HG03521 (cell line): Measurements from ENCODE around the gene CRYBG1.

Experiments
- ATAC-seq: cut with Tn5 transposase; IDR thresholded peaks from one replicate; pipeline ENCODE4 v1.9.1; 2021; ENCODE audit warnings: mild to moderate bottlenecking, moderate library complexity; ENCODE audit not compliant: unreplicated experiment

Gene CRYBG1

DNA sequence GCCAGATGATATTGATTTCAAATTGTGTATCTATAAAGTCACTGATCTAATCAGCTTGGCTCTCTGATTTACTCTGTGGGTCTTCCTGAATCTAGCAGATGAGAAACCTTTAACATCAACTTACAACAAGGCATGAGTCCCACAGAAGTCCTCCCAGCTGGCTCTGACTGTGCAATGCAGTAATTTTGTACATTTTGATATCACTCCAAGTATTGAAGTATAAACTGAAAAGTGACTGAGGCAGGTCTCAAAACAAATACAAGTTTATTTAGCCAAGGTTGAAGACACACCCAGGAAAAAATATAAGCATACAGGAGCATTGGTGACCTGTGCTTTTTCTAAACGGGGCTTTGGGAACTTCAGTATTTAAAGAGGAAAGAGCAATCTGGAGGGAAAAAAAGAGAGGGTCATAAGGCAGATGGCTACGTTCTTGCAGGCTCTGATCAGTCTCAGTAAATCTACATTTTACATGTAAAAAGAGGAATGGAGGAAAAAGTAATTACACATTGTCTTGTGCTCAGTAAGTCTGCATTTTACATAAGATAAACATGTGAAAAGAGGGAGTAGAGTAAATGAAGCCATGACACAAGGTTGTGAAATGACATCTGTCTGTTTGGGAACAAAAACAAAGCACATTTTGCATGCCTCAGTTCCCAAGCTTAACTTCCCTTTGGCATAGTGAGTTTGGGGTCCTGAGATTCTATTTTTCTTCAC, 59.5 kb downstream of the CRYBG1 start:
- no peak for ATAC-seq

GRCh38 chr6:106421496-106421895, 61.0 kb downstream of the CRYBG1 start:
- ATAC-seq: no peak

DNA sequence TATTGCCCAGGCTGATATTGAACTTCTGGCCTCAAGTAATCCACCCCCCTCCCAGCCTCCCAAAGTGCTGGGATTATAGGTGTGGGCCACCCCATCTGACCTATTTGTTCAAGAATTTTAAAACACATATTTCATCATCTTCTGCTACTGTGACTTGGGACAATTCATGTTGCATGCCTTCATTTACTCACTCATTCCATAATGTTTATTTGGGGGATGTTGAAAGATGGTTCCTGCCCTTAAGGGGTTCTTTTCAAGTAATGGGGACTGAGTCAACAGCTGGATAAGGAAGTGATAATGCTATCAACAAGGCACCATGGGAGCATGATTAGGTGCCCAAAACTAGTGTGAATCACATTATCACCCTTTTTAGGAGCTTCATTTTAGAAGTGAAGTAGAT, 62.0 kb downstream of the CRYBG1 start:
- ATAC-seq: no peak

DNA sequence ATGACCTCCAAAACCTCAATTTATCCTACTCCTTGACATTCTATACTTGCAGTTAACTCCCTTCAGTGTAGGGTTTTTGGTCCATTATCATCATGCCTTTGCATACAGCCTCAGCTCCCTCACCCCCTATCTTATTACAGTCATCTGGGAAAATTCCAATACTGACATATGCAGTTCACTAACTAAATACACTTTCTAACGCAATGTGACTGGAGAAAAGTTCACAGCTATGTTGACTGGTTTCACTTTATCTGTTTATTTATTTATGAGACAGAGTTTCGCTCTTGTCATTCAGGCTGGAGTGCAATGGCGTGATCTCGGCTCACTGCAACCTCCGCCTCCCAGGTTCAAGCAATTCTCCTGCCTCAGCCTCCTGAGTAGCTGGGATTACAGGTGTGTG, 64.9 kb downstream of the CRYBG1 start:
- ATAC-seq: no peak

DNA sequence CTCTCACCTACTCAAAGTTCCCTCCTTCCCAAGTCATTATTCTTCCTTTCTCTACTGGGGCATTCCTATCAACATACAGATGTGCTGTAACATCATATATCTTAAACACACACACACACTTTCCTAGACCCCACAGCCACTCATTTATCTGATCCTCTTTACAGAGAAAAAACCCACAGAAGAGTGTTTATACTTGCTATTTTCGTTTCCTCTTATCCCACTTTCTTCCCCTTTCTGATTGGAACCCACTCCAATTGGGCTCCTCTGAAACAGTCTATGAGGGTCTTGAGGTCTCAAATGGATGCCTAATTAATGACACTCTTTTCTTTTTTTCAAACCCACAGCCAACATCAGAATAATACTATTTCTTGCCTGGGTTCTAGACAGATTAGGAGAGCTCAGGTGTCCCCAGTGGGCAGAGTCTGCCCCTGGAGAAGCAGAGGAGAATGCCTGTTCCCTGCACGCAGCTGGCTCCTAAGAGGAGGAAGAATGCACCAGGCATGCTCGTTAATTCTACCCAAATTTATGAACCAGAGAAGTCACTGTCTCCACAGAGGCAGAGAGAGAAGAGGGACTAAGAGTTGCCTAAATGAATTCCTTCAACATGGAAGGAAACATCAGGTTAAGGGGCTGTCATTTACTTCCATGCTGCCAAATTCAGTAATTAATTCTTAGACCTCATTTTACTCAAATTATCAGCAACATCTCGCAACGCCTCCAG, 65.9 kb downstream of the CRYBG1 start:
- ATAC-seq: no peak

DNA sequence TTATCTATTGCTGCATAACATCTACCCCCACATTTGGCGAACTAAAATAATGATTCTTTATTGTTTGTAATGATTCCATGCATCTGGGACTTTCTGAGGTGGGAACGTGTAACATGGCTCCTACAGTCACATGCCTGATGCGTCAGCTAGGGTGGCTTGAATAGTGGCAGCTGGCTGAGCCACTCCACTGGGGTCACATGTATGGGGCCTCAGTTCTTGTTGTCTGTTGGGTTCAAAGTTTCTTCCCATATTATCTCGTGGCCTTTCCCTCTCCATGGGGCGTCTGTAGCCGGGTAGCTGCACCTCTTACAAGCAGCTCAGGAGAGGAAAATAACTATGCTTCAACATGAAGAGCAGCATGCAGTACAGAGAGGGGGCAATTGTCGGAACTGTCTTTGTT, 69.9 kb downstream of the CRYBG1 start:
- no peak for ATAC-seq

GRCh38 chr6:106431405-106431804, 70.9 kb downstream of the CRYBG1 start:
- no peak for ATAC-seq

DNA sequence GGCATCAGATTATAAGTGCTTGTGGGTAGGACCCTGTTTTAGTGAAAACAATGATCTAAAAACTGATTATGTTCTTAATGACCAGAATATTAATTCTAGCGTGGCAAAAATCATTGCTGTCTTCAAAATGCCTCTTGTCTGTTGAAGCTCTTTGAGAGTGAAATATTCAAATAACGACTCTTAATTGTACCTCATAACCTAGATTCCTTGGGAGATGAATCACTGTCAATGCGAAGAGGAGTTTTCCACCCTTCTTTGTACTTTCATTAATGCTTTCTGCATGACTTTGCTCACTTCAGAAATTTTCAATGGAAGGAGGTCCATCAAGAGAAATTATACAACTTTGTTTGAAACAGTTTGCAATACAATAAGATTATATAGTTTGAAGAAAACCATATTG, 71.5 kb downstream of the CRYBG1 start:
- ATAC-seq: no peak

DNA sequence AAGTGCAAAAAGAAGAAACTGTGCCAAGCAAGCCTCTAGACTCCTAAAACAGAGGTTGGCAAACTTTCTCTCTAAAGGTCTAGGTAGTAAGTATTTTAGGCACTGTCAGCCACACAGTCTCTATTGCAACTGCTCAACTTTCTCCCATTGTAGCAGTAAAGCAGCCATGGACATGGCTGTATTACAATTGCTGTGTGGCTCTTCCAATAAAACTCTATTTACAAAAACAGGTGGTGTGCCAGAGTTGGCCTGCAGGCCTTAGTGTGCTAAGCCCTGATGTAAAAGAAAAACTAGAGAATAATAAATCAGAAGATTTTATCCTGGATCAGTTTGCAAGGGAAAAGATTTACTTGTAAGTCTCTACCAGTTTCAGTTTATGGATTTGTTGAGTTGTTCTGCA, 74.0 kb downstream of the CRYBG1 start:
- no peak for ATAC-seq

GRCh38 chr6:106439459-106439858, 78.9 kb downstream of the CRYBG1 start:
- no peak for ATAC-seq

- ATAC-seq: no peak
Measured at GRCh38 chr6:106440546-106440945, 80.0 kb downstream of the CRYBG1 start.

DNA sequence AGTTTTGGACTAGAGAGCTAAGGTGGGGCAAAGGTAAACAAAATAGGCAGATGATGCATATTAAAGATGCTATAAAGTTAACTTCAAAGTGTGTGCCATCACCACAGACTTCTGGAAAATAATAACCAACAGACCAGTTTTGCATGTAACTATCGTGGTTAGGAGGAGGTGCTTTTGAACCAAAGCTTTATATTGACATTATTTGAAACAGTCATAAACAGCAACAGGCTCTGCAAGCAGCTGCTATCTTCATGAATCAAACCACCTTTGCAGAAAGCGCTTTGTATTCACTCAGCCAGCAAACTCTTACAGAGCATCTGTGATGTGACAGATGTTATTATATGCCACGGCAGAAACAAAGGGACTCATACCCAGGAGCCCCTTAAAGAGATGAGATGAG, 81.9 kb downstream of the CRYBG1 start:
- ATAC-seq: no peak

DNA sequence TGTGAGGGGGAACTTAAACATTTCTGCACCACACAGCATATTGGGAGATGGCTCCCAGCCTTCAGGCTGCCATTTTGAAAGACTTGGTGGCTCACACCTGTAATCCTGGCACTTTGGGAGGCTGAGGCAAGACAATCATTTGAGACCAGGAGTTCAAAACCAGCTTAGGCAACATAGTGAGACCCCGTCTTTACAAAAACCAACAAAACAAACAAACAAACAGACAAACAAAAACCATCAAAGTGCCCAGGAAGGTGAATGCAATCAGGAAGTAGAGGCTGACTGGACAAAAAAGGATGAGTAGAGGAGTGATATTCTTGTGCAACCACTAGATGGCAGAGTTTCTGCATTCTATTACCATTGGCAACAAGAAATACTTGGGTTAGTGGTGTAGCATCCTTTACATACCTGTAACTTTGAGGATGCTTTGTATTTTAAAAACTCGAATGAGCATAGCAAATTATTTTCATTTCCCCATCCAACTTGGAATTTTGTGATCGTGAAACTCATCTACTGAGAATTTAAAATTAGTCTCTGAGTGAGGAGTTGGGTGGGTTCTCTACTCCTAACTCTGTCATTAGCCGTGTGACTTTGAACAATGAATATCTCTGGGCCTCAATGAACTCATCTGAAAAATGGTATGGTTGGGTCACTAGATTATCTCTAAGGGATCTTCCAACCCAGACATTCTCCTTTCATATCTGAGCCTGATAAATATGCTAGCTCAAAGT, 84.4 kb downstream of the CRYBG1 start:
- no peak for ATAC-seq

DNA sequence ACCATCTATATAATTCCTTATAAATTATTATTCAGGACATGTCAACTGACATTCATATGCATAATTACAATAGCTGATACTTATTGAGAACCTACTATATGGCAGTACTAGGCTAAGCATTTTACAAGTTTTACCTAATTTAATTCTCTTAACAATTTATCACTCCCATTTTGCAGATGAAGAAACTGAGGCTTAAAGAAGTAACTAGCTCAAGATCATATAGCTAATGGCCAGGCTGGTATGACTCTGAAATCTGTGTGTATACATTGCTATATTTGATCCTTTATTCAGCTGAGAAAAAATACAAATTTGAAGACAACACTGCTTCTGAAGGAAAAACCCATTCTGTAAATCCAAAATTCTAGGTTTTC, 85.0 kb downstream of the CRYBG1 start:
- ATAC-seq: no peak

DNA sequence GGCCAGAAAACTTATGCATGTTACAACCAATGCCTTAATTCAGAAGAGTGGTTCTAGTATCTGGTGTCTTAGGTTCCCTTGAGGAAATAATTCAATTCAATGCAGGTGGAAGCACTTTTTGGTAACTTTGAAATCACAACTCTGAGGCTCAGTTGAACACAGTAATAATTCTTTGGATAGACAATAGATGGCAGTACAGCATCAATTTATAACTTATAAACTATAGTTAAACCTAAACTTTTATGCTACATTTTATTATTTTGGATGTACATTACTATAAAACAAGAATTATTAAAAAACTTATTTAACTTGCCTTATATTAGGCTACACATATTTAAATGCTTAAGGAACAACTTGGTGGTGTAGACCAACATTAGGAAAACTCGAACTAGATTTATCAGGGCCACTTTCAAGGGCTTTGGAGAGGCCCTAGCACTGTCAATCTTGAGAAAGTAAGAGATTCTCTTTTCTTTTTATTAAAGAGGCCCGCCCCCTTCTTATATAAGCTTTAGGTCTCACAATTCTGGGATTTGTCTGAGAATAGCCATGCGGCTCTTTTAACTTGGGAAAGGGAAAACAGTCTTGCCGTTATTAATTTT, 85.9 kb downstream of the CRYBG1 start:
- ATAC-seq: no peak

- ATAC-seq: no peak
Measured at GRCh38 chr6:106446983-106447382, 86.5 kb downstream of the CRYBG1 start.

DNA sequence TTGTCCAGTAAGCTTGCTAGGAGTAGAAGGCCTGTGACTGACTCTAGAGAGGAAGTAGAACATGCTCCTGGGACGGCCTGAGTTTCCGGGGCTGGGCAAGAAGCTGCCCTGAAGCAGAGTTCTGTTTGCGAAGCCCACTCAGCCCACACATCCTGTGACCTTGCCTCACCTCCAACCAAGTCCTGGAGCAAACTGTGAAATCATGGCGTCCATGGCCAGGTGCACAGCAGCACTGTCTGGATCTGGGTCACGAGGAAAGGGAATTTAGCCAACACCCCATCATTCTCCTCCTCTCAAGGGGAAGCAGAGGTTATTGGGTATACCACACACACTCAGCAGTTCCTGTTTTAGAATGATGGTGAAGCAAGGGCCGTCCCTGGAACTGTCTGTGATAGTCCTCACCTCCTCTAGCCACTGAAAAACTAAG, 87.5 kb downstream of the CRYBG1 start:
- no peak for ATAC-seq

GRCh38 chr6:106450653-106451052, 90.1 kb downstream of the CRYBG1 start:
- ATAC-seq: no peak

- no peak for ATAC-seq
Measured at GRCh38 chr6:106451439-106451838, 90.9 kb downstream of the CRYBG1 start.

GRCh38 chr6:106452628-106453027, 92.1 kb downstream of the CRYBG1 start:
- no peak for ATAC-seq

- no peak for ATAC-seq
Measured at GRCh38 chr6:106453756-106454367, 93.3 kb downstream of the CRYBG1 start.
